ENCODE data around the gene PCDHB10. TPM values are rescaled to one million over a fixed set of nuclear protein-coding genes. Genes with fewer than 3 reads are reported as not detected.
"Not testable (repeated sequence)": the region's sequence is repeated elsewhere in the genome, so short reads cannot be mapped to it uniquely, and the experiment has no call there.

The PCDHB10 gene
- total and polyA plus RNA-seq, 8 donors = 0.30 to 1.5 (median 0.63) TPM

- 21 to 25% methylated on average over 3 of the region's 3 CpGs for WGBS, 2 donors
- Histone ChIP-seq H3K9me3 (no peaks in the 10 kb centered on the region), H3K27me3 (peaks cover 0 to 8% (median 2%) of the 10 kb centered on the region in 4 donors), H3K4me1 (no peaks in the 10 kb centered on the region), H3K36me3 (no peaks in the 10 kb centered on the region), H3K27ac (no peak overlapping the region), H3K4me3 (no peak overlapping the region)
- ATAC-seq = no peak
- no peak for FAIRE-seq
- DNase-seq = no peak
- intact Hi-C loops (cut with DNase I) = no loop called here
- TF ChIP-seq CTCF (IDR thresholded peaks at IDR 0.05) = no peak
These were observed 4.2 kb downstream of the PCDHB10 start for GRCh38 chr5:141196363-141196762.

GRCh38 chr5:141199359-141200235 lies 7.4 kb downstream of the PCDHB10 start, which contains the start of gene PCDHB11:
TSS of gene PCDHB11 (plus strand) at chr5:141199627. CDS start at chr5:141199775, 148 bp downstream.
- TF ChIP-seq CTCF (IDR thresholded peaks at IDR 0.05) = peak in 2 of 4 donors; percentile 10 to 26
- FAIRE-seq (no peak), DNase-seq (peak in 2 of 6 donors; percentile 23 to 30), ATAC-seq (peak; percentile 76 to 98 (median 84))
- H3K9me3 ChIP-seq = no peaks in the 10 kb centered on the region
- peak within 1 kb of the TSS in 1 of 4 donors; percentile 41 for H3K27ac ChIP-seq
- H3K4me3 ChIP-seq = peak within 1 kb of the TSS in 2 of 4 donors; percentile 25 to 38
- WGBS, 2 donors = 15 to 33% methylated on average over 21 of the region's 21 CpGs
- intact Hi-C loops (cut with DNase I) = loop anchor here in 1 of 3 donors (10.0 kb wide), 1 partner anchor 365 kb away; no protein-coding TSS in a partner anchor
- H3K4me1 ChIP-seq = no peaks in the 10 kb centered on the region
- no peaks in the 10 kb centered on the region for H3K36me3 ChIP-seq
- H3K27me3 ChIP-seq = peaks cover 0 to 8% (median 3%) of the 10 kb centered on the region in 4 donors

- intact Hi-C loops (cut with DNase I) = loop anchor here in 1 of 3 donors (10.0 kb wide), 1 partner anchor 364 kb away; no protein-coding TSS in a partner anchor
- not testable (repeated sequence) for H3K9me3 ChIP-seq, DNase-seq, ATAC-seq, H3K27ac ChIP-seq, H3K4me1 ChIP-seq, H3K27me3 ChIP-seq, H3K36me3 ChIP-seq, H3K4me3 ChIP-seq, FAIRE-seq
- WGBS, 2 donors = 43 to 44% methylated on average over 21 to 28 of the region's 38 CpGs
These were observed 9.0 kb downstream of the PCDHB10 start for GRCh38 chr5:141201126-141201525.

- H3K27me3 ChIP-seq, H3K9me3 ChIP-seq: not testable (repeated sequence)
- 44 to 48% methylated on average over 25 to 32 of the region's 35 CpGs for WGBS, 2 donors
These were observed 9.5 kb downstream of the PCDHB10 start for GRCh38 chr5:141201646-141202045.

GRCh38 chr5:141208478-141208877 lies 16.3 kb downstream of the PCDHB10 start, which contains the start of gene PCDHB12:
TSS of gene PCDHB12 (plus strand) at chr5:141208719. CDS start at chr5:141208908, 189 bp downstream.
- no peak within 1 kb of the TSS for H3K4me3 ChIP-seq
- DNase-seq = peak in 1 of 6 donors; percentile 18

More at GRCh38 chr5:141201646-141202045, 9.5 kb downstream of the PCDHB10 start:
- not testable (repeated sequence) for H3K27ac ChIP-seq, FAIRE-seq, H3K36me3 ChIP-seq, H3K4me3 ChIP-seq, ATAC-seq, DNase-seq, H3K4me1 ChIP-seq
- intact Hi-C loops (cut with DNase I) = loop anchor here in 1 of 3 donors (10.0 kb wide), 1 partner anchor 363 kb away; no protein-coding TSS in a partner anchor

GRCh38 chr5:141210281-141210680 lies 18.1 kb downstream of the PCDHB10 start:
- DNase-seq; H3K9me3 ChIP-seq; H3K27me3 ChIP-seq; FAIRE-seq; H3K4me3 ChIP-seq; ATAC-seq; H3K4me1 ChIP-seq; intact Hi-C loops (cut with DNase I); H3K27ac ChIP-seq; H3K36me3 ChIP-seq: not testable (repeated sequence)
- WGBS, 2 donors = 26 to 33% methylated on average over 31 to 39 of the region's 39 CpGs

More at GRCh38 chr5:141208478-141208877, 16.3 kb downstream of the PCDHB10 start, which contains the start of gene PCDHB12:
- WGBS, 2 donors = 21 to 22% methylated on average over 11 of the region's 11 CpGs
- peak in 2 of 4 donors; percentile 34 to 55 for ATAC-seq
- Histone ChIP-seq H3K27me3 (peaks cover 0 to 3% (median 0%) of the 10 kb centered on the region in 4 donors), H3K9me3 (peaks cover 0 to 6% (median 0%) of the 10 kb centered on the region in 4 donors), H3K36me3 (no peaks in the 10 kb centered on the region), H3K4me1 (no peaks in the 10 kb centered on the region), H3K27ac (no peak within 1 kb of the TSS)
- TF ChIP-seq CTCF (IDR thresholded peaks at IDR 0.05) = no peak
- intact Hi-C loops (cut with DNase I) = loop anchor here in 1 of 3 donors (10.0 kb wide), 1 partner anchor 356 kb away; no protein-coding TSS in a partner anchor
- FAIRE-seq = no peak

- H3K36me3 ChIP-seq; intact Hi-C loops (cut with DNase I); ATAC-seq; H3K4me1 ChIP-seq; H3K9me3 ChIP-seq; H3K27ac ChIP-seq; DNase-seq; FAIRE-seq; H3K27me3 ChIP-seq; H3K4me3 ChIP-seq: not testable (repeated sequence)
- WGBS, 2 donors = 21 to 29% methylated on average over 18 to 25 of the region's 27 CpGs
These were observed 18.7 kb downstream of the PCDHB10 start for GRCh38 chr5:141210849-141211248.

All from pancreas (tissue), 10 donors.